ENCODE data around the gene SETDB1.
A peak's percentile ranks its signal among the peaks of the same experiment; 100 is the strongest.

SETDB1 gene

DNA sequence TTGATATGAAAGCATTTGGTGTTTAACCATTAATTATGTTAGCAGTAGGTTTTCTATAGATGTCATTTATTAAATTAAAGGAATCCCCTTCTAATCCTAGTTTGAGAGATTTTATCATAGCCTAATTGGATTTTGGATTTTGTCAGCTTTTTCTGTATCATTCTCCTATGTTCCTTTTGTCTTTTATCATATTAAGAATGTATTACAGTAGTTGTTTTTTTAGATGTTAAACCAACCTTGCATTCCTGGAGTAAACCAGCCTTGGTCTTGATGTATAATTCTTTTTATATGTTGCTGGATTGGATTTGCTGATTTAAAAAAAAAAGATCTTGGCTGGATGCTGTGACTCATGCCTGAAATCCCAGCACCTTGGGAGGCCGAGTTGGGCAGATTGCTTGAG is 5.6 kb downstream of the SETDB1 start:
- no peak for DNase-seq (ENCODE audit: low read depth in 2 of 2)

DNA sequence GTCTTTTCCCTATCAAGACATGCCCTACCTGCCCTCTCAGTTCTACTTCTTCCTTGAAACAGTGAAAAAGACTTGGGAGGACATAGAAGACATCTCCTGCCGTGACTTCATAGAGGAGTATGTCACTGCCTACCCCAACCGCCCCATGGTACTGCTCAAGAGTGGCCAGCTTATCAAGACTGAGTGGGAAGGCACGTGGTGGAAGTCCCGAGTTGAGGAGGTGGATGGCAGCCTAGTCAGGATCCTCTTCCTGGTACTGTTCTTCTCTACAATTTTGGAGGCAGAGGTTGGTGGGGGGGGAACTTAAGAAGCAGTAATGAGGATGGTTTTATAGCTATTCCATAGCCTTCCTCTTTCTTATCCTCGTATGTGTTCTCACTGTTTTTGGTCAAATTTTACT is 18.7 kb downstream of the SETDB1 start:
- DNase-seq (ENCODE audit: low read depth in 2 of 2): no peak

DNA sequence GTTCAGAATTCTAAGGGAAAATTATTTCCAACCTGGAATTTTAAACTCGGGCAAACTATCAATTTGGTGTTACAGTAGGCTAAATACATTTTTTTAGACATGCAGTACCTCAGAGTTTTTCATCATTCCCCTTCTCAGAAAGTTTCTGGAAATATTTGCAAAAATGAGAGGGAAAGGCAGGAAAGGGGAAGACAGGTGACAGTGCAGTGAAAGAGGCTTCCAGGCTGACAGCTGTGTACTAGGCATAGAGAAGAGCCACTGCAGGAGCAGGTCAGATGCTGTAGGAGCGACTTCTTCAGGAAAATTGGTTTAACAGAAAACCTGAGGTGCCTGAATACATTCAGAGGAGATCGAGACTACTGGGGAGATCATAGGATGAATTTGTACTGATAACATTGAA is 28.5 kb downstream of the SETDB1 start:
- no peak for DNase-seq (ENCODE audit: low read depth in 2 of 2)

DNA sequence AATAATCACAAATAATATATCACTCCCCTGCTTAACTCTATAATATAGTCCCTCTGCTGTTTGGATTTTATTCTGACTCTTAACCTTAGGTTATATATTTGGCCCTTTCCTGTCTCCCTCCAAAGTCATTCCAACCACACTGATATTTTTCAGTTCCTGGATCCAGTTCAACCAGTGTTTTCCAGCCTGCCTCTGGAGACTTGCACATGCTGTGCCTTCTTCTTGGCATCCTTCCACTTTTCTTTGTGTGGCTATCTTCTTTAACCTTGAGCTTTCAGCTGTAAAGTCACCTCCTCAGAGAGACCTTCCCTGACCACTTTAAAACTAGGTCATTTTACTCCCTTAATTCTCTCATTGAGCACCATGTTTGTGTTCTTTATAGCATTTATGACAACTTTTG is 29.1 kb downstream of the SETDB1 start:
- DNase-seq (ENCODE audit: low read depth in 2 of 2): no peak

DNA sequence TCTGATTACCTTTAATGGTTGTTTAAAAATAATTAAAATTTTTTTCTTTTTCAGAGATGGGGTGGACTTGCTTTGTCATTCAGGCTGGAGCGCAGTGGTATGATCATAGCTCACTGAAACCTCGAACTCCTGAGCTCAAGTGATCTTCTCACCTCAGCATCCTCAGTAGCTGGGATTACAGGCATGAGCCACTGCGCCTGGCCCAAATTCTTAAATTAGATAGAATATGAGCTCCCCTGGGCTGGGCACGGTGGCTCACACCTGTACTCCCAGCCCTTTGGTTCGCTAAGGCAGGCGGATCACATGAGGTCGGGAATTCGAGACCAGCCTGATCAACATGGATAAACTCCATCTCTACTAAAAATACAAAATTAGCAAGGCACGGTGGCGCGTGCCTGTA is 31.5 kb downstream of the SETDB1 start:
- DNase-seq (ENCODE audit: low read depth in 2 of 2): no peak

DNA sequence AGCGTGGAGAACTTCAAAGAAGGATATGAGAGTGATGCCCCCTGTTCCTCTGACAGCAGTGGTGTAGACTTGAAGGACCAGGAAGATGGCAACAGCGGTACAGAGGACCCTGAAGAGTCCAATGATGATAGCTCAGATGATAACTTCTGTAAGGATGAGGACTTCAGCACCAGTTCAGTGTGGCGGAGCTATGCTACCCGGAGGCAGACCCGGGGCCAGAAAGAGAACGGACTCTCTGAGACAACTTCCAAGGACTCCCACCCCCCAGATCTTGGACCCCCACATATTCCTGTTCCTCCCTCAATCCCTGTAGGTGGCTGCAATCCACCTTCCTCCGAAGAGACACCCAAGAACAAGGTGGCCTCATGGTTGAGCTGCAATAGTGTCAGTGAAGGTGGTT is 34.5 kb downstream of the SETDB1 start:
- DNase-seq (ENCODE audit: low read depth in 2 of 2): no peak

DNA sequence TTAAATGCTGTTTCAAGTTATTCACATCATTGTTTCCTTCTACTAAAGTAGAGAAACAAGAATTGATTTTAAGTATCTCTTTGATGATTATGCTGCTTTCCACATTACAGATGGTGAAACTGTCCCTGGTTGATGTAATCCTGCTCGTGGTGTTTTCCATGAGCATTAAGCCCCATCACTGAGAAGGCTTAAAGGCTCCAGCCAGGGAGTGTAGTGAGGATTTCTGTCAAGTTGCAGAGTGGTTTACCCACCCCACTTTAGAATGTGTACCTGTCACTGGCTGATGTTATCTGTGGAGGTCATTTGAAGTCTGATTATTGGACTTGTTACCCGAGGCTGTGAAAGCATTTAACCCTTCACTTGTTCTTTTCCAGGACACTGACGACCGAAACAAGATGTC is 35.6 kb downstream of the SETDB1 start:
- no peak for DNase-seq (ENCODE audit: low read depth in 2 of 2)

DNA sequence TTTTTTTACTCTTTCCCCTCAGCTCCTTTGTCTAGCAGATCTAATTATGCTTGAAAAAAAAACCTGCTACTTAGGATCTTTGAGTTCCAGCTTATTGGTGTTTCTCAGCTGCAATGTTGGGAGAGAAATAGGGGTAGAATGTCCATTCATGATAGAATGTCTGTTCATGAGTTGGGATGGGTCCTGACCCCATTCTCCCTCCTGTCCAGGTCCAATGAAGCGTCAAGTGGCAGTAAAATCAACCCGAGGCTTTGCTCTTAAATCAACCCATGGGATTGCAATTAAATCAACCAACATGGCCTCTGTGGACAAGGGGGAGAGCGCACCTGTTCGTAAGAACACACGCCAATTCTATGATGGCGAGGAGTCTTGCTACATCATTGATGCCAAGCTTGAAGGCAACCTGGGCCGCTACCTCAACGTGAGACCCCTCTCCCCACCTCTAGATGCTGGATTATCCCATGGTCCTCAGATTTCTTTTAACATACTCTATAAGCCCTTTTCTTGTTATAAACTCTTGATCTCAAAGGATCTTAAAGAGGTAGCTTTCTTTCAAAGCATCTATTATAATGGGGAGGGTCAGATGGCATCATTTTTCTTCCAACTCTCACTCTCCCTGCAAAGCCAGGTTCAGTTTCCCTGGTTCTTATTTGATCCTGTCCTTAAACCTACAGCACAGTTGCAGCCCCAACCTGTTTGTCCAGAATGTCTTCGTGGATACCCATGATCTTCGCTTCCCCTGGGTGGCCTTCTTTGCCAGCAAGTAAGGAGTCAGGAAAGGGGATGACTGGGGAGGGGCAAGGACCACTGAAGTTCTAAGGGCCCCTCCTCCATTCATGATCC is 37.4 kb downstream of the SETDB1 start:
- DNase-seq (ENCODE audit: low read depth in 2 of 2): no peak

DNA sequence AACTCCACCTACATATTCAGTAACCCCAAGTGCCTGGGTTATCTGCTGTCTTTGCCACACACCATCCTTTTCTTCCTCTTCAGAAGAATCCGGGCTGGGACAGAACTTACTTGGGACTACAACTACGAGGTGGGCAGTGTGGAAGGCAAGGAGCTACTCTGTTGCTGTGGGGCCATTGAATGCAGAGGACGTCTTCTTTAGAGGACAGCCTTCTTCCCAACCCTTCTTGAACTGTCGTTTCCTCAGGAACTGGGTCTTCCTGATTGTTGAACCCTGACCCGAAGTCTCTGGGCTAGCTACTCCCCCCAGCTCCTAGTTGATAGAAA is 38.0 kb downstream of the SETDB1 start:
- no peak for DNase-seq (ENCODE audit: low read depth in 2 of 2)

DNA sequence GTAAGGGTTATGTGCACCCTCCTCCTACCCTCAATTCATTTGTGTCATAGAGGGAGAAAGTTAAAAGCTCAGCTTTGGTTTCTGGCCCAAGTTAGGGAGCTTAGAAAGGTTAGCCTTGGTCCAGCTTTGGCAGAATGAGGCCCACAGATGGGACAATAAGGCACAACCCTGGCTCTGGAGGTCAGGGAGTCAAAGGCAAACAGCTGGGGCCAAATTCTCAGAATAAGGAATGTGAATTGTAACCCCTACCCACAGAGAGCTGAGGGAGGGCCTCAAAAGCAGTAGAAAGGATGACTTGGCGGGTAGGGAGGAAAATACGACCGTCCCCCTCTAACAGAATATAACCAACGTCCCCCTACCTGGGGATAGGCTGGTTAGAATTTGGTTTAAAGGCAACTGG is 39.4 kb downstream of the SETDB1 start:
- DNase-seq (ENCODE audit: low read depth in 2 of 2): no peak

DNA sequence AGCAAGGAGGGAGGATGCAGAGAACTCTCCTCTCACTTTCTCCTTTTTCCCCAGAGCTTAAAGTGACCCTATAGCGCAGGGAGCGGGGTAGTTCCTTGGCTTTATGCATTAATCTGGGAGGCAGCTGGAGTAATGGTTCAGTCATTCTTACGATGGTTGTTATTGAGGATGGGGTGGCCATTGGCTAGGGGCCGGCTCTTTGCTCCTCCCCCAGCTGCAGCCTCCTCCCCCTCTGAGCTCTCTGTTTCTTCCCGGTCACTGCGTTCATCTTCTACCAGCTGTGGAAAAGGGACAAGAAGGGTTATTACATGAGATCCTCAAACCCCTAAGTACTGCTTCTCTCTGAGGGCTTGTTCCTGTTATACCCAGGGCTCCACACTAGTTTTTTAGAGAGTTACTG is 39.8 kb downstream of the SETDB1 start:
- no peak for DNase-seq (ENCODE audit: low read depth in 2 of 2)

DNA sequence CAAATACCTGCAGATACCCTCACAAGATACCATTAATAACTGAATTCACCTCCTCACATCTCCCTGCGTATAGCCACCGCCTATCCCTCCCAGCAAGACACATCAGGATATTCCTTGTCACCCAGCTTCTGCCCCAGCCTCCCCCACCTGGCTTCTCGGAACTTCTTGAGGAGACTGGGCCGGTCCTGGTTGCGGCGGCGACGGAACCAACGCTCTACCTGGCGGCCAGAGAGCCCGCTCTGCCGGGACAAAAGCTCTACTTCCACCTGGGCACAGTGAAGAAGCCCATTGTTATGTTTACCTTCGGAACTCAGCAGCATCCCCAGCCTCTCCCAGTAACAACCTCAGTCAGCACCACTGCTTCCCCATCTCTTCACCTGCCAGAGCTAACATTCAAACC is 41.8 kb downstream of the SETDB1 start:
- DNase-seq (ENCODE audit: low read depth in 2 of 2): no peak

DNA sequence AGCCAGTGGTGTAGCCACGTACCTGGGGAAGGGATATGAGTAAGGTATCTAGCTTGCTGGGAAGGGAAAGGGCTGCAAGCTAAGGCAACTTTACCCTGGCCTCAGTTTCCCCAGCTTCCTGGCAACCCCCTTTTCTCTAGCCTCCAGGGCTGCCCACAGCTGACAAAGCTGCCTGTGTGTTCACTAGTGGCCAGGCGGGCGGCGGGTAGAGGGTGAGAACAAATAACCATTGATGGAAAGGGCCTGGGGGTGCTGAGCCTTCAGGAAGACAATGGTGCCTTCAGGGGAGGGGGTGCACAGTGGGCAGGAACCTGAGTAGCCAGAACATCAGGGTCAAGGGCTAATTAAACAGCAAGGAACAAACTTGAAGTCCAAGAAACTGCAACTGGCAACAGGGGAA is 42.3 kb downstream of the SETDB1 start:
- no peak for DNase-seq (ENCODE audit: low read depth in 2 of 2)

DNA sequence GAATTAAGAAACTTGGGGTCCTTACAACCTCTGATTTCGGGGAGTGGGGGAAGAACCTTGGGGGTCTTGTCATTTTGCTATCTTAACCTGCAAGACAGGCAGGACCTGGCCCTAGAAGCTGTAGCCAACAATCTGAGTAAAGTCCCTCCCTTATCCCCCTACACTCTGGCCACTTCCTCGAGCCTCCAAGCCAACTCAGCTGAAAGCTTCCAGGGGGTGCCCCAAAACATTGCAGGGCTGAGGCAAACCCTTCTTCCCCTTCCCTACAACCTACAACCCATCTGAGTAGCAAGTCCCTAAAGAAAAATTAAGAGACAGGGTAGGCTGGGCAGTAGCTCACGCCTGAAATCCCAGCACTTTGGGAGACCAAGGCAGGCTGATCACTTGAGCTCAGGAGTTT is 43.5 kb downstream of the SETDB1 start:
- DNase-seq (ENCODE audit: low read depth in 2 of 2): no peak

DNA sequence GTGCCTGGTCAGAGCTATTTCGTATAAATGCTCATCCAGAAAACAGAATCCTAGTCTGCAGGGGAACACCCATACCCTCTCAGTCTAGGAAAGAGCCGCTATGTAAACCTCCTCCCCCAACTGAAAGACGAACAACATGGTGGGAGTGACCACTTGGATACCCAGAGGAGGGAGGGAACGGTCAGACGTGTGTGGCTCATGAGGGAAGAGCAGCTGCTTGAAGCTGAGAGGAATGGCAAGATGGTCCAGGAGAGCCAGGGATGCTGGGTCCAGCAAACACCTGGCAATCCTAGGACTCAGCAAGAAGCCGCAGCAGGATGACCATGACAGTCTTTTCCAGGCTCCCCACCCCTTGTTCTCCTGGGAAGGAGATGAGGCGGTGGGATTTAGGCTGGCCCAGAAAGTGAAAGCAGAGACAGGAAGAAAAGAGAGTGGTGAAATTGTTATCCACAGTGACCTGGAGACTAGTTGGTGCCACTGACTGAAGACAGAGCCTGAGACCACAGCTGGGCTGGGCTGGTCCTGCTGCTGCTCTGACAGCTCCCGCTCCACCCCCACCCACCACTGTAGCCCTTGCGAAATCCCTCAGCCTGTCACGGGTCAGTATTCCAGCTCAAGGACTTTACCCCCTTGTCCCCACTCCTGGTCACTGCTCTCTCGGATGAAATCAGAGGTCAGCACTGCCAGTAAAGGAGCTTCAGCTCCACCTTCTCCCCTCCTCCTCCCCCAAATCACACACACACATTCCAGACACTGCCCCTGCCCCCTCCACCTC is 44.8 kb downstream of the SETDB1 start:
- DNase-seq (ENCODE audit: low read depth in 2 of 2): no peak

DNA sequence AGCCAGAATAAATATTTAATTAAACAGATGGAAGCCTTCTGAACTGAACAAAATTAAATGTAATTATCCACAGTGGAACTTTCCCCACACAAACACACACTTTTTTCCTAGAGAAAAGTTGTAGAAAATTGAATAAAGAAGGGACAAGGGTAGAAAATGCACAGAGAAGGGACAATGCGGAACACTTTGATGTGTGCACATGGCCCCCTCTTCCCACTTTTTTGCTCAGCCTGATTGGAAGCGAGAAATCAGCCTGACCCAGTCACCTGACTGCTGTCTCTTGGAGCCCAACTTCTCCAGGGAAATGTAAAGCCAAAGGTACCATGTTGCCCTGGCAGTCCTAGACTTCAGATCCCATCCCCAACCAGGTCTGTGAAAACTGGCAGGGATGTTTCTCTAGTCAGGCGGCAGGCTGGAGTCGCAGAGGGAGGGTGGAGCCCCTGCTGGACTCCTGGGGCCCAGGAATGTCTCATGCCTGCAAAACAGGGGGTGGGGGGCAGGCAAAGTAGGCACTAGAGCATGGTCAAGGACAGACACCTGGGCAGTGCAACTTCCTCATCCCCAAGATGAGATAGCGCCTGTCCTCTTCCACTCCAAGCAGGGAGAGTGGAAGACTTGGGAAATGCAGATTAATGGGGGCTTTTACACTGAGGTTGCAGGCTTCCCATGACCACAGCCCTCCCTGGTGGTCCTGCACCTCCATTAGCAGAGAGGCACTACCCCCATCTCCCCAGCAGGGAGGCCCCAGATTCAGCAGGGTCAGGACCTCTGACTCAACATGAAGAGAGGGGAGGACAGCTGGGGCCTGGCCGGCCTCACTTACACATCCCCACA is 45.6 kb downstream of the SETDB1 start:
- no peak for DNase-seq (ENCODE audit: low read depth in 2 of 2)

DNA sequence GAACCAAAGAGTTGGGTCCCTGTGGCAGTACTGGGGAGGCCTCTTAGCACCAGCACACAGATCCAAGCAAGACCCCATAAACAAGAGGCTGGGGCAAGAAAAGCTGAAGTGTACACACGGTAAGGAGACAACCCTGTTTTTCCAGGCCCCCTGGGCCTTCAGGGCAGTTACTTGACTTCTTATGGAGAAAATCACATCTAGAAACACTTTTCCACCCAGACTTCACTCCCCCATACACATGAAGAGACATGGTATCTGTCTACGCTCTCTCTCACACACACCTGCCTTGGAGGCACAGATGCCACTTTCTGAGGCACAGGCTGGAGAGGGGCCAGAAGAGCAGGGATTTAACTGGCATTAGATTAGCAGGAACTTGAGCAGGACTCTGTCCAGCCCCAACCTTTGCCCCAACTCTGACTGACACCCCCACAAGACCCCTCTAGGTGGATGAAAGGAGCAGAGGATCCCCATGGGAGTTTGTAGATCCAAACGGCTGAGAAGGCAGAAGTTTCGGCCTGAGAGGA is 46.3 kb downstream of the SETDB1 start:
- no peak for DNase-seq (ENCODE audit: low read depth in 2 of 2)

DNA sequence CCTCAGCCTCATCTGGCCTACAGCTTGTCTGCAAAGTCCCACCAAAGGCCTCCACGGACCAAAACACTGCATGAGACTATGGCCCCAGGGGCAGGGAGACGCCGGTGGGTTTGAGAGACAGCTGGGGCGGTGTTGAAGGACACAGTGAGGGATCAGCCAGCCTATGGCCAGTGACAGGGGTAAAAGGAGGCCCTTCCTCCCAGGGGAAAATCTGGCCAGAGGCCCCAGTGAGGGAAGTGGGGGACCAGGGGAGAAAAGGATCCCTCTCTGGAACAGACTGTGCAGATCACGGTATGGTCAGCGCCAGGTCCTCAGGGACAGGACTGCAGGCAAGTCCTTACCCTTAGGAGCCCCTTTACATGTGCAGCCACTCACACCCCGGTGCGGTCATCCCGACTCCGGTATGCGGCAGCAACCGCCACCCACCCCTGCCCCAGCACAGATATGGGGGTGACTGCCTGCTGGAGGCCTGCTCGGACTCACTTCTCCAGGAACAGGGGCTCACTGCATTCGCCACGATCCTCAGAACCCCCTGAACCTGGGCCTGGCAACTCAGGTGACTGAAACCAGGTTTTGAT is 47.2 kb downstream of the SETDB1 start:
- DNase-seq (ENCODE audit: low read depth in 2 of 2): no peak

DNA sequence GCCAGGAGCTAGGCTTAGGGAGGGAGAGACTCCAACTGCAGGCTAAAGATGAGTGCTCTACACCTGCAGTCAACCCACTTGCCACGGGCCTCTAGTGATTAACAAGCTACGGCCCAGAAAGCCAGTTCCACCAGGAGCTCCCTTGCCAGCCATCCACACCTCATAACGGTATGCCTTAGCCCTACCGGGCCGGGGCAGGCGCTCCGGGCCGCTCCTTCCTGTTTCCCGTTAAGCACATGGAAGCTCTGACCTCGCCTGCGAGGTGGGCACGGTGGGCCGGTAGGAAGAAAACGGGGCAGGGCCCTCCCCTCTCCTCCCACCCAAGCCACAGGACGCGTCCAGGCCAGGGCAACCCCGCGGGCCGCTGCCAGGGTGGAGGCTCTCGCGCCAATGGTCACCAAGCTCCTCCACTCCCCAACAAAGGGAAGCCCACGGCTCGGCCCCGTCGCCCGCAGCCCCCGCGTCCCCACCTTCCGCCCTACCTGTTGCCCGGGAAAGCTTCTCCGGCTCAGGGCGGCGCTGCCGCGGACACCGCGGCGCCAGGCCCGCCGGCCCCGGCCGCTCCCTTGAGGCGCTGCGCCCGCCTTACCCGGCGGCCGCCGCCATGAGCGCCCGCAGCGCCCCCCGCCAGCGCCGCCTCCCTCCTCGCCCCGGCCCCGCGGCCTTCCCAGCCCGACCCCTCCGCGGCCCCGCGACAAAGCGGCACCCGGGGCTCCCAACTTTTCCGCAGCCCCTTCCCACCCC is 47.8 kb downstream of the SETDB1 start:
- DNase-seq (ENCODE audit: low read depth in 2 of 2): no peak

DNA sequence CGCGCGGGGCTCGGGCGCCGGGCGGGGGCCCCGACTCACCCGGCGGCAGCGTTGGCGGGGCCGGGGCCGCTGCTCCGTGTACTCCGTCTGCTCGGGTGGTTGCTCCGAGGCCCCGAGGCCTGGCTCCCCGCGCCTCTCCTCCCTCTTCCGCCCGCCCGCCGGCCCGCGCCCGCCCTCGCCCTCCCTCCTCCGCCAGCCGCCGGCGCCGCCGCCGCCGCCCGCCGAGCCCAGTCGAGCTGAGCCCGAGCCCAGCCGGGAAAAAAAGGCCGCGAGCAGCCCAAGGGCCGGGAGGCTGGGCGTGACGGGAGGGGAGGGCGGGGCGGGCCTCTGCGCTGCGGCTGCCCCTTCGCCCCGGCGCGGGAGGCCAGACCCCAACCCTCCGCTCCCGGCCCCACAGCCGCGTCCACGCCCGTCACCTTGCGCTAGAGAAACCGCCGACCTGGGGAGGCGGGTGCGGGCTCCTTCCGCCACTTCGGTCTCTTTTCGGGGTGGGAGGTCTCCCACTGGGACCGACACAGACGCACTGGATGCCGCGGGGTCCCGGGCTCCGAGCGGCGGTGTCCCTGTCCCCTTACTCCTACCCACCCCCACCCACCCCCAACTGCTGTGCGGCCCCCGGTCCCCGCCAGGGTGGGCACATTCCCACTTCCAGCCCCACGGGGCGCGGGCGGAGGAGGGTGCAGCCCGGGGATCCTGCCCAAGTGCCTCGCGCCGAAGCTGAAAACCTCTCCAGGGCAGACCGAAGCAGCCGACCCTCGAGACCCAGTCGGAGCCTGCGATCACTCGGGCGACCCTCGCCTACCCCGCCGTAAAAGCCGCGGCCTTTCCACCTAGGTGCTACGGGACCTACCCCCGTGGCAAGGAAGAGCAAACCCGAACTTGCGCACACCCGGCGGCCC is 48.7 kb downstream of the SETDB1 start, which contains the start of gene CERS2:
CERS2 (minus strand) TSS at position 256 of the 899 bp plus-strand sequence. CDS start 5,745 bp downstream, outside the sequence.
- DNase-seq (ENCODE audit: low read depth in 2 of 2): peak; percentile 50 to 64

Measured in stimulated activated CD8-positive, alpha-beta memory T cell treated with anti-CD3 and anti-CD28 coated beads, Interleukin-2, amount 100 ng/mL, for 1 hour (primary cell).